Measurements from ENCODE around the gene AP4B1.
A peak's percentile ranks its signal among the peaks of the same experiment; 100 is the strongest.
"Not testable (repeated sequence)": the region's sequence is repeated elsewhere in the genome, so short reads cannot be mapped to it uniquely, and the experiment has no call there.

Gene AP4B1

DNA sequence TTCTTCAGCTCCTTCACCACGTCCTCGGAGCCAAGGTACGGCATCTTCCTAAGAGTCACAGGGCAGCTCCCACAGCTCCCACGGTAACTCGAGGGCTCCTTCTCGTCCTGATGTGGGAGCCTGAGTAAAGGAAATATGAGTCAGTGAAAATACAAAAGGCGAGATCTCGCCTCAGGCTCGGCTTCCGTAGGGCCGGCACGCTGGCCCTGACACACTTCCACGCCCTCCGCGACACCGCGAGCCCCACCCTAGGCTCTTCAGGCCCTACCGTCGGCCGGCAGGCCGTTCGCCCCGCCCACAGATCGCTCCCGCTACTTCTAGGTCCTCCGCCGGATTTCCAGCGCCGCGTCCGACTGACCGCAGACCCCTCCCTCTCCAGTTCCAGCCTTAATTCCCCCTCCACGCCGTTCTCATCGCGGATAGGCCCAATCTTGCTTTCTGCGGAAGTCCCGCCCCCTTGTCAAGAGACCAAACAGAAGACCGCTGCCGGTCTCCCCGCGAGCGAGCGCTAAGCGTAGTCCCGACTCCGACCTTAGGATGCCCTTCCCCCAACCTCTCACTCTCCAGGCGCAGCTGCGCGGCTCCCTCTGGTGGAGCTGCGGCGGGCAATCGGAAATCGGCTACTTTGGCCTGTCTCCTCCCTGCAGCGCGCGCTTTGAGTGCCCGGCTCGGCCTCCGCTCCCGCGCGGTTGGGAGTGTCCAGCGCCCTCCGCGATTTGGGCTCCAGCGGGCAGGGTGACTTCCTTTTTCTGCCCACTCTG lies at the start of gene AP4B1, which contains the start of gene DCLRE1B:
Gene AP4B1 (minus strand): TSS at position 126 of the 761 bp plus-strand sequence. CDS start 82 bp downstream, at position 44.
Gene DCLRE1B (plus strand): TSS at position 653 of the 761 bp plus-strand sequence. CDS start 261 bp downstream, outside the sequence.
- H3K36me3 Mint-ChIP-seq = peaks cover 79% of the 10 kb centered on the region
- ATAC-seq = peak; percentile 93
- H3K9me3 Mint-ChIP-seq = no peaks in the 10 kb centered on the region
- peak within 1 kb of the TSS; percentile 99 for H3K4me3 Mint-ChIP-seq
- DNase-seq (ENCODE audit: low spot score in 2 of 2) = peak; percentile 91 to 99
- peaks cover 69% of the 10 kb centered on the region for H3K4me1 Mint-ChIP-seq
- H3K27ac Mint-ChIP-seq = peak within 1 kb of the TSS; percentile 95

DNA sequence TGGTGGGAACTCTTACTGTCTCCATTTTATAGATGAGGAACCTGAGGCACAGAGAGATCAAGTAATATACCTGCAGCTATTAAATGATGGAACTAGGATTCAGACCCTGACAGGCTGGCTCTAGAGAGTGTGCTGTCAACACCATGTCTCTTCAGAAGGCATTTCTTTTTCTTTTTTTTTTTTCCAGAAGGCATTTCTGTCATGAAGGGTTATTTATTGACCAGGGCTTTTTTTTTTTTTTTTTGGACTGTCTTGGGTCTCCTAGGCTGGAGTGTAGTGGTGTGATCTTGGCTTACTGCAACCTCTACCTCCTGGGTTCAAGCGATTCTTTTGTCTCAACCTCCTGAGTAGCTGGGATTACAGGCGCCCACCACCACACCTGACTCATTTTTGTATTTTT lies 47.1 kb upstream of the AP4B1 start:
- no peak for ATAC-seq
- DNase-seq (ENCODE audit: low spot score in 2 of 2) = no peak
- Mint-ChIP-seq H3K9me3 (no peaks in the 10 kb centered on the region), H3K4me3 (no peak overlapping the region), H3K27ac (no peak overlapping the region), H3K4me1 (peaks cover 27% of the 10 kb centered on the region), H3K36me3 (peaks cover 64% of the 10 kb centered on the region)

DNA sequence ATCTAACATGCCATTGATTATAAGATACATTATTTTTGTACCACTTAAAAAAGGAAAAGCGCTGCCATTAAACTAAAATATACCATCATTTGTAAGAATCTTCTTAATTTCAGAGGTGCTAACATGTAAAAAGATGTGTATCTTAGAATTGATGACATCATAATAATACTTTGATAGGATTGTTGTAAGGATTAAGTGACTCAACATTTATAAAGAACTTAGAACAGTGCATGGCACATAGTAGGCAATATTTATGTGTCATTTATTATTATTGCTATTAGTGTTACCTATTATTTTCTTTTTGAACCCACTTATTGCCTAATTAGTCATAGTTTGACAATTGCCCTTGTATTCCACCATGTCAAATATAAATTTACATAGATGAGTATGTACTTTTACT lies 46.3 kb upstream of the AP4B1 start:
- H3K9me3 Mint-ChIP-seq = no peaks in the 10 kb centered on the region
- H3K27ac Mint-ChIP-seq = no peak overlapping the region
- peaks cover 62% of the 10 kb centered on the region for H3K36me3 Mint-ChIP-seq
- no peak for DNase-seq (ENCODE audit: low spot score in 2 of 2)
- peak; percentile 48 for ATAC-seq
- H3K4me1 Mint-ChIP-seq = peaks cover 35% of the 10 kb centered on the region
- no peak overlapping the region for H3K4me3 Mint-ChIP-seq

DNA sequence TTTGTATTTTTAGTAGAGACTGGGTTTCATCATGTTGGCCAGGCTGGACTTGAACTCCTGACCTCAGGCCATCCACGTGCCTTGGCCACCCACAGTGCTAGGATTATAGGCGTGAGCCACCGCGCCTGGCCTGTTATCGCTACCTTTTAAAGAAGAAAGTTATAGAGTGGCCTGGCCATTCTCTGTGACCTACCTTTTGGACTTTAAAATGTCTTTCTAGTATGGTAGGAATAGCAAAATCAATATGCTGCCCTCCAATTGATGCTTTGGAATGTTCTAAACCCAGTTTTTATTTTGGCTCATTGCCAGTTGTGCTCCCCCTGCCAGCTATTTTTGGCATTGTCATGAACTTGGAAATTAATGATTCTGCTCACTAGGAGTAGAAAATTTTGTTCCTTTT lies 44.4 kb upstream of the AP4B1 start:
- ATAC-seq = no peak
- peaks cover 62% of the 10 kb centered on the region for H3K36me3 Mint-ChIP-seq
- no peak for DNase-seq (ENCODE audit: low spot score in 2 of 2)
- no peak overlapping the region for H3K4me3 Mint-ChIP-seq
- H3K9me3 Mint-ChIP-seq = no peaks in the 10 kb centered on the region
- peak overlapping the region; percentile 70 for H3K27ac Mint-ChIP-seq
- H3K4me1 Mint-ChIP-seq = peaks cover 44% of the 10 kb centered on the region

- Mint-ChIP-seq H3K4me3 (peak overlapping the region; percentile 58), H3K4me1 (peaks cover 43% of the 10 kb centered on the region), H3K36me3 (peaks cover 62% of the 10 kb centered on the region), H3K27ac (peak overlapping the region; percentile 70)
- not testable (repeated sequence) for ATAC-seq; DNase-seq (ENCODE audit: low spot score in 2 of 2); H3K9me3 Mint-ChIP-seq
Measured at GRCh38 chr1:113948151-113948550, 43.6 kb upstream of the AP4B1 start.

- DNase-seq (ENCODE audit: low spot score in 2 of 2) (no peak), ATAC-seq (no peak)
- Mint-ChIP-seq H3K9me3 (no peaks in the 10 kb centered on the region), H3K36me3 (peaks cover 62% of the 10 kb centered on the region), H3K4me3 (peak overlapping the region; percentile 58), H3K4me1 (peaks cover 46% of the 10 kb centered on the region), H3K27ac (peak overlapping the region; percentile 70)
Measured at GRCh38 chr1:113947388-113948107, 42.9 kb upstream of the AP4B1 start.

- Mint-ChIP-seq H3K36me3 (peaks cover 62% of the 10 kb centered on the region), H3K4me3 (peak overlapping the region; percentile 58), H3K9me3 (no peaks in the 10 kb centered on the region), H3K4me1 (peaks cover 46% of the 10 kb centered on the region), H3K27ac (peak overlapping the region; percentile 70)
- DNase-seq (ENCODE audit: low spot score in 2 of 2) = no peak
- peak; percentile 79 for ATAC-seq
Measured at GRCh38 chr1:113946678-113947387, 42.2 kb upstream of the AP4B1 start.

DNA sequence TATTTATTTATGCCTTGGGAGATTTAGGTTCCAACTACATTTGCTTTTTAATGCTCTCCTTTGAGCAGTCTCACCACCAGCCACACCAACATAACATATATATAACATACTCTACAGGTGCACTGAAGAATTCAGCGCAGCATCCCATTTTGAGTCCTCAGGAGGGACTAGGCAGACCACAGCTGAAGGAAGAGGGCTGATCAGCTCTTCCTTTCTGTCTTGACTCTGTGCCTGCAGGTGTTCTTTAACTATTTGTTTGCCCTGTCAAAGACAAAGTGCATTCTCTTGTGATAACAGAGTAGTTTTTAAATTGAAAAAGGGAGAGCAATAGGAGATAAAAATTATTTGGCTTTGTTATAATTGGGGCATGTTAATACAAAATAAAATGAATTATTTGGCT lies 41.5 kb upstream of the AP4B1 start:
- H3K27ac Mint-ChIP-seq = peak overlapping the region; percentile 70
- no peaks in the 10 kb centered on the region for H3K9me3 Mint-ChIP-seq
- DNase-seq (ENCODE audit: low spot score in 2 of 2) = no peak
- peaks cover 48% of the 10 kb centered on the region for H3K4me1 Mint-ChIP-seq
- no peak for ATAC-seq
- H3K4me3 Mint-ChIP-seq = peak overlapping the region; percentile 58
- H3K36me3 Mint-ChIP-seq = peaks cover 66% of the 10 kb centered on the region

GRCh38 chr1:113945329-113945728 lies 40.7 kb upstream of the AP4B1 start:
- DNase-seq (ENCODE audit: low spot score in 2 of 2) = no peak
- Mint-ChIP-seq H3K36me3 (peaks cover 74% of the 10 kb centered on the region), H3K4me1 (peaks cover 56% of the 10 kb centered on the region), H3K9me3 (no peaks in the 10 kb centered on the region), H3K4me3 (no peak overlapping the region), H3K27ac (peak overlapping the region; percentile 58)
- ATAC-seq = no peak

DNA sequence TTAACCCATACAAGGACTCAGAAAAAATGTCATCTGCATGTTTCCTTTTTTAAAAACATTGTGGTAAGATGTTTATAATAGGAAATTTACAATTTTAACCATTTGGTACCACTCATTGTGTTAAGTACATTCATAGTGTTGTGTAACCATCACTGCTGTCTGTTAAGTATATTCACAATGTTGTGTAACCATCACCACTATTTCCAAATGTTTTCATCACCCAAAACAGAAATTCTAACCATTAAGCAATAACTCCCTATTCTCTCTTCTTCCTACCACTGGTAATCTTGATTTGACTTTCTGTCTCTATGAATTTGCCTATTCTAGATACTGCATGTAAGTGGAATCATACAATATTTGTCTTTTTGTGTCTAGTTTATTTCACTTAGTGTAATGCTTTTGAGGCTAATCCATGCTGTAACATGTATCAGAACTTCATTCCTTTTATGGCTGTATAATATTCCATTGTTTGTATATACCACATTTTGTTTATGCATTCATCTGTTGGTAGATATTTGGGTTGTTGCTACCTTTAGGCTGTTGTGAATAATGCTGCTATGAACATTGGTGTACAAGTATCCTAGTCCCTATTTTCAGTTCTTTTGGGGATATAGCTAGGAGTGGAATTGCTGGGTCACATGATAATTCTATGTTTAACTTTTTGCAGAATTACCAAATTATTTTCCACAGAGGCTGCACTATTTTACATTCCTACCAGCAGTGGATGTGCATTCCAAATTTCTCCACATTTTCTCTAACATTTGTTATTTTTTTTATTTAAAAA lies 38.6 kb upstream of the AP4B1 start:
- H3K9me3 Mint-ChIP-seq = no peaks in the 10 kb centered on the region
- peaks cover 71% of the 10 kb centered on the region for H3K4me1 Mint-ChIP-seq
- no peak for DNase-seq (ENCODE audit: low spot score in 2 of 2)
- peaks cover 75% of the 10 kb centered on the region for H3K36me3 Mint-ChIP-seq
- H3K27ac Mint-ChIP-seq = no peak overlapping the region
- no peak for ATAC-seq
- H3K4me3 Mint-ChIP-seq = no peak overlapping the region

- no peak for ATAC-seq
- Mint-ChIP-seq H3K4me3 (no peak overlapping the region), H3K36me3 (peaks cover 75% of the 10 kb centered on the region)
Measured at GRCh38 chr1:113942527-113942926, 37.9 kb upstream of the AP4B1 start.

GRCh38 chr1:113941245-113941559 lies 36.6 kb upstream of the AP4B1 start:
- Mint-ChIP-seq H3K4me1 (peaks cover 64% of the 10 kb centered on the region), H3K4me3 (peak overlapping the region; percentile 76), H3K27ac (peak overlapping the region; percentile 54), H3K9me3 (no peaks in the 10 kb centered on the region), H3K36me3 (peaks cover 77% of the 10 kb centered on the region)
- ATAC-seq (no peak), DNase-seq (ENCODE audit: low spot score in 2 of 2) (no peak)

More at GRCh38 chr1:113942527-113942926, 37.9 kb upstream of the AP4B1 start:
- no peaks in the 10 kb centered on the region for H3K9me3 Mint-ChIP-seq
- H3K27ac Mint-ChIP-seq = no peak overlapping the region
- peaks cover 71% of the 10 kb centered on the region for H3K4me1 Mint-ChIP-seq
- no peak for DNase-seq (ENCODE audit: low spot score in 2 of 2)

GRCh38 chr1:113940365-113941244 lies 36.0 kb upstream of the AP4B1 start:
- H3K27ac Mint-ChIP-seq = peak overlapping the region; percentile 54
- H3K36me3 Mint-ChIP-seq = peaks cover 77% of the 10 kb centered on the region
- peak; percentile 21 to 79 for DNase-seq (ENCODE audit: low spot score in 2 of 2)
- peaks cover 65% of the 10 kb centered on the region for H3K4me1 Mint-ChIP-seq
- peak; percentile 85 for ATAC-seq
- H3K9me3 Mint-ChIP-seq = no peaks in the 10 kb centered on the region
- peak overlapping the region; percentile 76 for H3K4me3 Mint-ChIP-seq

DNA sequence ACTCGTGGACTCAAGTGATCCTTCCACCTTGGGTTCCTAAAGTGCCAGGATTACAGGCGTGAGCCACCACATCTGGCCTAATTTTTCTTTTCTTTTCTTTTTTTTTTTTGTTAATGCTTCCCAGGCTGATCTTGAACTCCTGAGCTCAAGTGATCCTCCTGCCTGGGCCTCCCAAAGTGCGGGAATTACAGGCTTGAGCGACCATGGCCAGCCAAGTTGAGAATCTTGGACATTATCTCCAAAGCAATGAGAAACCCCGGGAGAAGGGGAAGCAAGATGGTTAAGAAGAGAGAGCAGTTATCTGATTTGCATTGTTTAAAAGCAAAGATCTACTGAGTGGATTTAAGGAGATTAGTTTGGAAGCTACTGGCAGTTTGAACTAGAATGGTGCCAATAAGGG lies 33.6 kb upstream of the AP4B1 start:
- Mint-ChIP-seq H3K27ac (peak overlapping the region; percentile 53), H3K4me1 (peaks cover 65% of the 10 kb centered on the region), H3K36me3 (peaks cover 66% of the 10 kb centered on the region), H3K9me3 (no peaks in the 10 kb centered on the region), H3K4me3 (peak overlapping the region; percentile 76)
- no peak for ATAC-seq
- DNase-seq (ENCODE audit: low spot score in 2 of 2) = no peak
